Measurements from ENCODE around the gene TMEM222.

TMEM222 gene

GRCh38 chr1:27365372-27366112, 43.6 kb downstream of the TMEM222 start:
- Histone ChIP-seq H3K27me3 (replicated peaks) (no peaks in the 10 kb centered on the region), H3K27ac (peak overlapping the region; percentile 80), H3K4me3 (ENCODE audit: low read depth, low read length) (peak overlapping the region; percentile 74), H3K36me3 (replicated peaks) (peaks cover 3% of the 10 kb centered on the region)
- in situ Hi-C loops (cut with HindIII; ENCODE audit: low pct_ligation_motif_present, low sequenced_read_pairs), result no loop called here
- DNase-seq, result peak; percentile 84
- TF ChIP-seq, protein P1, sequence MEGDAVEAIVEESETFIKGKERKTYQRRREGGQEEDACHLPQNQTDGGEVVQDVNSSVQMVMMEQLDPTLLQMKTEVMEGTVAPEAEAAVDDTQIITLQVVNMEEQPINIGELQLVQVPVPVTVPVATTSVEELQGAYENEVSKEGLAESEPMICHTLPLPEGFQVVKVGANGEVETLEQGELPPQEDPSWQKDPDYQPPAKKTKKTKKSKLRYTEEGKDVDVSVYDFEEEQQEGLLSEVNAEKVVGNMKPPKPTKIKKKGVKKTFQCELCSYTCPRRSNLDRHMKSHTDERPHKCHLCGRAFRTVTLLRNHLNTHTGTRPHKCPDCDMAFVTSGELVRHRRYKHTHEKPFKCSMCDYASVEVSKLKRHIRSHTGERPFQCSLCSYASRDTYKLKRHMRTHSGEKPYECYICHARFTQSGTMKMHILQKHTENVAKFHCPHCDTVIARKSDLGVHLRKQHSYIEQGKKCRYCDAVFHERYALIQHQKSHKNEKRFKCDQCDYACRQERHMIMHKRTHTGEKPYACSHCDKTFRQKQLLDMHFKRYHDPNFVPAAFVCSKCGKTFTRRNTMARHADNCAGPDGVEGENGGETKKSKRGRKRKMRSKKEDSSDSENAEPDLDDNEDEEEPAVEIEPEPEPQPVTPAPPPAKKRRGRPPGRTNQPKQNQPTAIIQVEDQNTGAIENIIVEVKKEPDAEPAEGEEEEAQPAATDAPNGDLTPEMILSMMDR (IDR thresholded peaks at IDR 0.05; ENCODE audit: low read depth, low read length, missing control alignments), result no peak

GRCh38 chr1:27366113-27366410, 44.1 kb downstream of the TMEM222 start:
- in situ Hi-C loops (cut with HindIII; ENCODE audit: low pct_ligation_motif_present, low sequenced_read_pairs), result no loop called here
- Histone ChIP-seq H3K27ac (peak overlapping the region; percentile 80), H3K4me3 (ENCODE audit: low read depth, low read length) (peak overlapping the region; percentile 74), H3K36me3 (replicated peaks) (peaks cover 1% of the 10 kb centered on the region), H3K27me3 (replicated peaks) (no peaks in the 10 kb centered on the region)
- TF ChIP-seq, protein P1 (IDR thresholded peaks at IDR 0.05; ENCODE audit: low read depth, low read length, missing control alignments), result no peak
- peak; percentile 70 for DNase-seq

DNA sequence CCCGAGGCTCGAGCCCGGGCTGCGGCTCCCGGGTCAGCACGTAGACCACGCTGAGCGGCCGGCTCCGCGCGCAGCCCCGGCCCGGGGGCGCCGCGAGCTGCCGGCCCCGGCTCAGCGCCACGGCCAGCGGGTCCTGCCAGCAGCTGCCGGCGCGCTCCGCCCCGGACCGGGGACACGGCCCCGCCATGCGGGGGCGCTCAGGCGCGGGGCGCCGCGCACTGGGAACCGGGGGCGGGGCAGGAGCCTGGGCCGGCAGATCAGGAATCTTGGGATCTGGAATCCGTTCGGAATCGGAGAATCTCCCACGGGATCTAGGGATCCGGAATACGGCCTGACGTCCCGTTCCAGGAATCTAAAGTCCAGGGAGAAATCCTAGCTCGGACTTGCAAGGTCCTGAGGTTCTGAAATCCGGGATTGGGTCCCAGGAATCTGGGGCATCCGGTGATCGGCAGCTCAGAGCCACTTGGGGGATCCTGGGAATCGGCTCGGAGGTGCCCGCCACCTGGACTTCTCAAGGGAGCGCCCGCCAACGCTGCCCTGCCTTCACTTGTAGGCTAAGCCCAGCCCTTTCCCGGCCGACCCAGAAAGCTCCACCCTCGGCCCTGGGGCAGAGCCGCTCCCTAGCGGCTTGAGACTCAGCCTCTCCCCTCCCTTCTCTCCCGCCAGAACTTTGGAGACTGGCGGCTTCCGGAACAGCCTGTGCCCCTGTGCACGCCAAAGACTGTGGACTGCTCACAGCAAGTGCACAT, 44.6 kb downstream of the TMEM222 start, which contains the start of gene MAP3K6:
TSS of gene MAP3K6 (minus strand) at position 551 of the 749 bp plus-strand sequence. CDS start at position 187, 364 bp downstream.
- peak within 1 kb of the TSS; percentile 80 for H3K27ac ChIP-seq
- H3K4me3 ChIP-seq (ENCODE audit: low read depth, low read length), result peak within 1 kb of the TSS; percentile 74
- no peaks in the 10 kb centered on the region for H3K36me3 ChIP-seq (replicated peaks)
- peak; percentile 57 for DNase-seq
- H3K27me3 ChIP-seq (replicated peaks), result no peaks in the 10 kb centered on the region
- in situ Hi-C loops (cut with HindIII; ENCODE audit: low pct_ligation_motif_present, low sequenced_read_pairs), result no loop called here
- TF ChIP-seq, protein P1 (IDR thresholded peaks at IDR 0.05; ENCODE audit: low read depth, low read length, missing control alignments), result peak; percentile 27

DNA sequence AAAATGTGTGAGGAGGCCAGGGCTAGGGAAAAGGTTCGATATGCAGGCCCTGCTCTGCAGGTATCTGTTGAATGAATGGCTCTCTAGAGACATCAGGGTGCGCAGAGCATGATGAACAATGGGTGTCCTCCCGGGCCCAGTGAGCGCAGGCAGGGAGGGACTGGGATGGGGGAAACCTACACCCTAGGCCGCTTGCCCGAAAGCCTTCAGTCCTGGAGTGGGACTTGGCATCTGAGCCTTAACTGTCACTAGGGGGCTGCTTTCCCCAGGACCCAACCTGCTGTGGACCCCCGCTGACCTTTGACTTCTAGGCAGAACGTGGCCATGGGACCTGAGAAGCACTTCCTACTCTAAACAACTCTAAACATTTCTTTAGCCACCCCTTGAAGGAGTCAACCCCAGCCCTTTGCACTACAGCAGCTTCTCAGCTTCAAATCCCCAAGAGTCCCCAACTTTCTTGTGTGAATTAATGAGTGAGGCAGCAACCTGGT, 45.2 kb downstream of the TMEM222 start:
- H3K27ac ChIP-seq, result no peak overlapping the region
- in situ Hi-C loops (cut with HindIII; ENCODE audit: low pct_ligation_motif_present, low sequenced_read_pairs), result no loop called here
- no peaks in the 10 kb centered on the region for H3K36me3 ChIP-seq (replicated peaks)
- H3K27me3 ChIP-seq (replicated peaks), result no peaks in the 10 kb centered on the region
- no peak for DNase-seq
- TF ChIP-seq, protein P1 (IDR thresholded peaks at IDR 0.05; ENCODE audit: low read depth, low read length, missing control alignments), result no peak
- H3K4me3 ChIP-seq (ENCODE audit: low read depth, low read length), result peak overlapping the region; percentile 74

DNA sequence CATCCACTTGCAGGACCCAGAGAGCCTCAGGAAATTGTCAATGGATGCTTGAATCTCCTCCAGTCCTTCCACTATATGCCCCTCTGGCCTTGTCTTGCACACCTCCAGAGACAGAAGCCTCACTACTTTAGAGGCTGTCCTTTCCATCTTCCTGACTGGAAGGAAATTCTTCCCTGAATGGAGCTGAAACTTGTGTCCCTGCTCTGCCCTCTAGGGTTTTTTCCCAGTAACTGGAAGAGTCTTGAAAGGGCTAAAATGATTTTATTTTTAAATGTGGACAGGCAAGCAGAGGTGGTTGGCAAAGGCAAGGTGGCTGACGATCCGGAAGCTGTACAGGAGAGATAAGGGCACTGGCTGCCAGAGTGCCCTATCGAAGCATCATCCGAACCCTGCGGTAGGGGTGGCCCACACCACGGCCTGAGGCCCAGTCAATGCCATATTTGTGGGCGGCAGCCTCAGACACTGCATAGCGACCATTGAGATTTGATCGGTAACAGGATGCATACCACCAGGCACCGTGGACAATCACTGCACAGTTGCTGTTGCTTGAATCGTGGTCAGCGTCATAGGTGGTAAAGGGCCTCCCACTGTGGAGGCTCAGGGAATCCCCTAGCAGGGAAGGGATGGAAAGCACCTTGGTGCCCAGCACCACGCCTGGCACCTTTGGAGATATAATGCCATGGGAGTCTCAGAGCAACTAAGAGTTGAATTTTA, 47.1 kb downstream of the TMEM222 start:
- Histone ChIP-seq H3K27ac (no peak overlapping the region), H3K27me3 (replicated peaks) (no peaks in the 10 kb centered on the region), H3K4me3 (ENCODE audit: low read depth, low read length) (no peak overlapping the region), H3K36me3 (replicated peaks) (no peaks in the 10 kb centered on the region)
- DNase-seq, result no peak
- in situ Hi-C loops (cut with HindIII; ENCODE audit: low pct_ligation_motif_present, low sequenced_read_pairs), result no loop called here
- TF ChIP-seq, protein P1 (IDR thresholded peaks at IDR 0.05; ENCODE audit: low read depth, low read length, missing control alignments), result peak; percentile 58
